ENCODE measurements around the gene CLIC2.

The CLIC2 gene

DNA sequence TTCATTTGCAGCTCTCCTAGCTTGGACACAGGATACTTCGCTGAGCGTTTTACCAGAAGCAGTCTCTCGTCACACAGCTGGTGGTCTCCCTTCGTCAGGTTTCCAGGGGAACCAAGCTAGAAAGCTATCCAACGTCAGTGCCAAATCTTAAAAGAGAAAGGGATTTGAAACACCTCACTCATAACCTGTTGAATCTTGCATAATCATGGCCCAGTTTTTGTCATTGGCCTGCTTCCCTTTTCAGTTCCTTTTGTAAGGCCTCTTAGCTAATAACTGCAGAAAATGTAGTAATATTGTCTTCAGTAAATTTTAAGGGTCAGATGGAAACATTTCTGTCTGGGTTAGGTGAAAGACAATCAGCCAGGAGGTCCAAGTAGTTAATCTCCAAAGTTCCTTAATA is 92.1 kb downstream of the CLIC2 start:
- H3K4me3 ChIP-seq (ENCODE audit: low read length): no peak overlapping the region
- H2AFZ ChIP-seq (ENCODE audit: low read depth, low read length): no peak overlapping the region
- peaks cover 23% of the 10 kb centered on the region for H3K36me3 ChIP-seq (ENCODE audit: insufficient read depth, low read length)
- no peaks in the 10 kb centered on the region for H3K9me3 ChIP-seq (ENCODE audit: low read length)
- no peaks in the 10 kb centered on the region for H3K27me3 ChIP-seq (ENCODE audit: insufficient read depth, low read length)
- H3K4me1 ChIP-seq (ENCODE audit: insufficient read depth, low read length): no peaks in the 10 kb centered on the region

DNA sequence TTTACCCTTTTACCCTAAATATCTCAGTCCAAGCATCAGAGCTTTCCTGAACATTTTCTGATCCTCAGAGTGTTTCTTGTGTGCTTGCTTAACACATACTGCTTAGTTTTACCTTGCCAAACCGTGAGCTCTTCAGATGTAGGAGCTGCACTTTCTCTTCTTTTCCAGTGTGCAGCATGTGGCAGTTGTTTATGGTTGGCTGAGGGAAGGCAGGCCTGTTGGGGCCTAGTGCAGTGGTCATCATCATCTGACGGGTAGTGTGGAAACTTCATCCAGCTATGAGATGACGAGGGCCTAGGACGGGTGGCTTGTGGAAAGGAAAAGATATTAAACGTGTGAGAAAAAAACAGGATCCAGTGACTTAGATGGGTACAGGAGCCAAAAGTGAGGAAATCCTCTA is 96.7 kb downstream of the CLIC2 start:
- H3K4me3 ChIP-seq (ENCODE audit: low read length): no peak overlapping the region
- peaks cover 41% of the 10 kb centered on the region for H3K36me3 ChIP-seq (ENCODE audit: insufficient read depth, low read length)
- no peaks in the 10 kb centered on the region for H3K4me1 ChIP-seq (ENCODE audit: insufficient read depth, low read length)
- H2AFZ ChIP-seq (ENCODE audit: low read depth, low read length): no peak overlapping the region
- H3K9me3 ChIP-seq (ENCODE audit: low read length): no peaks in the 10 kb centered on the region
- H3K27me3 ChIP-seq (ENCODE audit: insufficient read depth, low read length): no peaks in the 10 kb centered on the region

DNA sequence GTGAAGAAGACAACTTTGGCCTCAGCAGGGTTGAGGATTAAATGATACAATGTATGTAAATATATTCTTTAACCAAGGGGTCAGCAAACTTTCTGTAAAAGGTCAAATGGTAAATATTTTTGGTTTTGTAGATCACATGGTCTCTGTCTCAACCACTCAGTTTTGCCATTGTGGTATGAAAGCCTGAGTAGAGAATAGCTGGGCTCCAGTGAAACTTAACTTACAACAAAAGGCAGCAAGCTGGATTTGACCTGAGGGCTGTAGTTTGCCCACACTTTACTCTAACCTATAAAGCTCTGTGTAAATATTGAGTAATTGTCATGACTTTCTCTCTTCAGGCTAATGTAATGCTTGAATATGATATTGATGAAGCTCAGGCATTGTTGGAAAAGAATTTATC is 98.5 kb downstream of the CLIC2 start:
- Histone ChIP-seq H3K36me3 (ENCODE audit: insufficient read depth, low read length) (peaks cover 45% of the 10 kb centered on the region), H3K27me3 (ENCODE audit: insufficient read depth, low read length) (no peaks in the 10 kb centered on the region), H3K4me1 (ENCODE audit: insufficient read depth, low read length) (no peaks in the 10 kb centered on the region), H2AFZ (ENCODE audit: low read depth, low read length) (no peak overlapping the region), H3K4me3 (ENCODE audit: low read length) (no peak overlapping the region), H3K9me3 (ENCODE audit: low read length) (no peaks in the 10 kb centered on the region)

- H3K36me3 ChIP-seq (ENCODE audit: insufficient read depth, low read length): peaks cover 42% of the 10 kb centered on the region
- H2AFZ ChIP-seq (ENCODE audit: low read depth, low read length): no peak overlapping the region
- no peak overlapping the region for H3K4me3 ChIP-seq (ENCODE audit: low read length)
- no peaks in the 10 kb centered on the region for H3K9me3 ChIP-seq (ENCODE audit: low read length)
- H3K4me1 ChIP-seq (ENCODE audit: insufficient read depth, low read length): no peaks in the 10 kb centered on the region
- H3K27me3 ChIP-seq (ENCODE audit: insufficient read depth, low read length): no peaks in the 10 kb centered on the region
These were observed 103.3 kb downstream of the CLIC2 start for GRCh38 chrX:155231163-155231562.
